B cell (primary cell): ENCODE measurements around the gene SFMBT2. TPM values are rescaled to one million over a fixed set of nuclear protein-coding genes. Genes with fewer than 3 reads are reported as not detected.

ENCODE experiments used
- ATAC-seq: fragments of 200-7000 bp; cut with Tn5 transposase; one replicate; pipeline ENCODE4 v1.10.0; 2021; ENCODE audit warnings: low read depth, mild to moderate bottlenecking, moderate number of reproducible peaks, moderate library complexity
- CTCF ChIA-PET: fragments of 350-600 bp; sonication (Branson Sonifier 250); formaldehyde crosslinking; loops from one replicate; lab custom pipeline; 2021; ENCODE audit warnings: antibody characterized with exemption, inconsistent platforms; lab: Charles Lee
- POLR2A ChIA-PET: fragments of 350-600 bp; sonication (Branson Sonifier 250); formaldehyde crosslinking; loops from one replicate; lab custom pipeline; 2021; ENCODE audit warnings: antibody characterized with exemption; lab: Charles Lee
- DNase-seq: peaks from one replicate; pipeline ENCODE4 v3.0.0; 2013
- H2AFZ ChIP-seq: 2 replicates; pipeline ENCODE4 v1.6.1; 2012; ENCODE audit warnings: mild to moderate bottlenecking, low read depth, low read length; ENCODE audit not compliant: insufficient read depth, poor library complexity, severe bottlenecking
- H3K27ac ChIP-seq, 2 donors: 1 replicate in 1 of 2; 2 replicates in 1 of 2; pipeline ENCODE4 v1.5.1; 2012 to 2013; ENCODE audit warnings: low read length in 2 of 2, mild to moderate bottlenecking in 2 of 2, moderate library complexity in 1 of 2
- H3K27me3 ChIP-seq, 4 experiments: fragments of 200-600 bp in 1 of 4; sonication (generic) in 1 of 4; replicated peaks in 1 of 4; 1 replicate in 2 of 4; 2 replicates in 2 of 4; pipeline versions ENCODE4 v1.6.1 to v1.7.0; 2013 to 2016; ENCODE audit warnings: low read length in 3 of 4, mild to moderate bottlenecking in 2 of 4, mixed read lengths in 1 of 4, moderate library complexity in 1 of 4; ENCODE audit not compliant: insufficient read depth in 4 of 4, control insufficient read depth in 3 of 4; ENCODE audit errors: control extremely low read depth in 1 of 4
- H3K36me3 ChIP-seq, 2 experiments: replicated peaks in 1 of 2; 1 replicate in 1 of 2; 2 replicates in 1 of 2; pipeline versions ENCODE4 v1.6.1 to v1.7.1; 2013; ENCODE audit warnings: low read length in 1 of 2; ENCODE audit not compliant: insufficient read depth in 2 of 2, control insufficient read depth in 1 of 2; ENCODE audit errors: control extremely low read depth in 1 of 2, extremely low read depth in 1 of 2
- H3K4me1 ChIP-seq, 2 donors: fragments of 200-600 bp in 1 of 2; sonication (generic) in 1 of 2; 1 replicate in 1 of 2; 2 replicates in 1 of 2; pipeline versions ENCODE4 v1.5.1 to v1.6.1; 2013 to 2017; ENCODE audit warnings: low read length in 2 of 2; ENCODE audit not compliant: control insufficient read depth in 2 of 2, insufficient read depth in 2 of 2
- H3K4me2 ChIP-seq: replicated peaks from 2 replicates; pipeline ENCODE3; 2012; ENCODE audit warnings: mild to moderate bottlenecking, low read depth, low read length; ENCODE audit not compliant: poor library complexity, severe bottlenecking
- H3K4me3 ChIP-seq, 5 experiments: fragments of 200-600 bp in 1 of 5; sonication (generic) in 1 of 5; 1 replicate in 3 of 5; 2 replicates in 2 of 5; pipeline versions ENCODE4 v1.5.1 to v1.7.0; 2011 to 2016; ENCODE audit warnings: low read length in 4 of 5, mild to moderate bottlenecking in 4 of 5, low read depth in 2 of 5, control low read depth in 1 of 5, moderate library complexity in 1 of 5; ENCODE audit not compliant: insufficient read depth in 1 of 5; ENCODE audit errors: control extremely low read depth in 1 of 5, extremely low read depth in 1 of 5
- H3K79me2 ChIP-seq: fragments of 200-600 bp; sonication (generic); one replicate; pipeline ENCODE4 v1.6.0; 2016; ENCODE audit warnings: low read length; ENCODE audit not compliant: control insufficient read depth, insufficient read depth
- H3K9ac ChIP-seq: fragments of 200-600 bp; sonication (generic); 2 replicates; pipeline ENCODE4 v1.6.1; 2017; ENCODE audit warnings: mild to moderate bottlenecking, low read length, moderate library complexity
- H3K9me3 ChIP-seq, 3 donors: one replicate each; pipeline versions ENCODE4 v1.6.1 to v1.7.1; 2013; ENCODE audit warnings: low read length in 2 of 3; ENCODE audit not compliant: control insufficient read depth in 2 of 3, insufficient read depth in 1 of 3; ENCODE audit errors: control extremely low read depth in 1 of 3
- H4K20me1 ChIP-seq: 2 replicates; pipeline ENCODE4 v1.6.0; 2012; ENCODE audit warnings: mild to moderate bottlenecking, low read length; ENCODE audit not compliant: insufficient read depth, control insufficient read depth, poor library complexity, severe bottlenecking
- H3K27ac Mint-ChIP-seq: one replicate; pipeline ENCODE4 v1.8.0; 2021; ENCODE audit warnings: mixed read lengths
- H3K27me3 Mint-ChIP-seq: one replicate; pipeline ENCODE4 v1.8.0; 2021; ENCODE audit warnings: mixed read lengths
- H3K4me1 Mint-ChIP-seq: one replicate; pipeline ENCODE4 v1.8.0; 2021; ENCODE audit warnings: mixed read lengths
- H3K4me3 Mint-ChIP-seq: one replicate; pipeline ENCODE4 v1.8.0; 2021; ENCODE audit warnings: mixed read lengths
- H3K9me3 Mint-ChIP-seq: one replicate; pipeline ENCODE4 v1.8.0; 2022; ENCODE audit warnings: mixed read lengths; ENCODE audit not compliant: insufficient read depth
- EZH2 ChIP-seq: IDR thresholded peaks from 2 replicates; pipeline ENCODE4 v1.6.1; 2012; ENCODE audit warnings: borderline replicate concordance, low read depth, mild to moderate bottlenecking, moderate library complexity, low read length; ENCODE audit not compliant: insufficient read depth, poor library complexity, severe bottlenecking
- WGBS: methylation state at CpG from one replicate; pipeline ENCODE4 v1.1.5; 2013; ENCODE audit warnings: missing lambda C conversion rate; ENCODE audit not compliant: insufficient coverage; 5-methylcytosine and 5-hydroxymethylcytosine counted together
- intact Hi-C: fragments of 100-400 bp; cut with micrococcal nuclease; formaldehyde crosslinking; loops from one replicate; pipeline ENCODE4 v1.10.0; 2022
- polyA plus RNA-seq: library from polyadenylated mRNA; depleted of rRNA; stranded (reverse); fragments of >200 nt; gene quantifications from 2 replicates; pipeline ENCODE4 v1.2.3, GENCODE V29; 2012
- total RNA-seq, 2 donors: library from RNA; stranded (reverse); fragments of 120-200 nt in 1 of 2; gene quantifications; 1 replicate in 1 of 2; 2 replicates in 1 of 2; pipeline versions ENCODE4 v1.2.3 to v1.2.4, GENCODE V29; 2013 to 2022
- TF ChIP-seq, protein P1 (sequence below): fragments of 200-600 bp; IDR thresholded peaks from one replicate; pipeline ENCODE4 v1.8.0; 2022; ENCODE audit warnings: antibody characterized with exemption, mild to moderate bottlenecking

Gene SFMBT2
- total and polyA plus RNA-seq, 2 donors (not counting 1 experiment from before 2014, with no cell fraction given): 2.3 to 24.0 TPM

DNA sequence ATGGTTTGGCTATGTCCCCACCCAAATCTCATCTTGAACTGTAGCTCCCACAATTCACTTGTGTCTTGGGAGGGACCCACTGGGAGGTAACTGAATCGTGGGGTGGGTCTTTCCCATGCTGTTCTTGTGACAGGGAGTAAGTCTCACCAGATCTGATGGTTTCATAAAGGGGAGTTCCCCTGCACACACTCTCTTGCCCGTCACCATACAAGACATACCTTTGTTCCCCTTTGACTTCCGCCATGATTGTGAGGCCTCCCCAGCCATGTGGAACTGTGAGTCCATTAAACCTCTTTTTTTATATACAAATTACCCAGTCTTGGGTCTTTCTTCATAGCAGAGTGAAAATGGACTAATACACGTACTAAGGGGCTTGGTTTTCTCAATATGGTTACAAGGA lies 106.7 kb downstream of the SFMBT2 start:
- peak overlapping the region; percentile 66 to 90 for H3K27ac ChIP-seq
- WGBS: 80% methylated on average over 1 of the region's 4 CpGs
- peaks cover 31 to 38% of the 10 kb centered on the region in 2 donors for H3K4me1 ChIP-seq
- intact Hi-C loops: no loop called here
- no peak for TF ChIP-seq EZH2
- TF ChIP-seq, protein P1, sequence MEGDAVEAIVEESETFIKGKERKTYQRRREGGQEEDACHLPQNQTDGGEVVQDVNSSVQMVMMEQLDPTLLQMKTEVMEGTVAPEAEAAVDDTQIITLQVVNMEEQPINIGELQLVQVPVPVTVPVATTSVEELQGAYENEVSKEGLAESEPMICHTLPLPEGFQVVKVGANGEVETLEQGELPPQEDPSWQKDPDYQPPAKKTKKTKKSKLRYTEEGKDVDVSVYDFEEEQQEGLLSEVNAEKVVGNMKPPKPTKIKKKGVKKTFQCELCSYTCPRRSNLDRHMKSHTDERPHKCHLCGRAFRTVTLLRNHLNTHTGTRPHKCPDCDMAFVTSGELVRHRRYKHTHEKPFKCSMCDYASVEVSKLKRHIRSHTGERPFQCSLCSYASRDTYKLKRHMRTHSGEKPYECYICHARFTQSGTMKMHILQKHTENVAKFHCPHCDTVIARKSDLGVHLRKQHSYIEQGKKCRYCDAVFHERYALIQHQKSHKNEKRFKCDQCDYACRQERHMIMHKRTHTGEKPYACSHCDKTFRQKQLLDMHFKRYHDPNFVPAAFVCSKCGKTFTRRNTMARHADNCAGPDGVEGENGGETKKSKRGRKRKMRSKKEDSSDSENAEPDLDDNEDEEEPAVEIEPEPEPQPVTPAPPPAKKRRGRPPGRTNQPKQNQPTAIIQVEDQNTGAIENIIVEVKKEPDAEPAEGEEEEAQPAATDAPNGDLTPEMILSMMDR: no peak
- peaks cover 61% of the 10 kb centered on the region for H3K4me1 Mint-ChIP-seq
- no peak overlapping the region for H3K4me3 ChIP-seq
- H4K20me1 ChIP-seq: no peaks in the 10 kb centered on the region
- POLR2A ChIA-PET: no interaction called here
- H3K4me3 Mint-ChIP-seq: no peak overlapping the region
- H3K9me3 Mint-ChIP-seq: peaks cover 4% of the 10 kb centered on the region
- no peaks in the 10 kb centered on the region for H3K27me3 Mint-ChIP-seq
- H3K4me2 ChIP-seq: no peak overlapping the region
- peaks cover 1 to 3% of the 10 kb centered on the region in 2 experiments for H3K36me3 ChIP-seq
- H3K9me3 ChIP-seq: peaks cover 0 to 12% (median 11%) of the 10 kb centered on the region in 3 donors
- H2AFZ ChIP-seq: no peak overlapping the region
- peak overlapping the region; percentile 84 for H3K27ac Mint-ChIP-seq
- ATAC-seq (no peak), DNase-seq (peak; percentile 47)
- CTCF ChIA-PET: interaction anchor here (1.5 kb wide), 1 partner anchor 17 kb away, joined by 5 read pairs; no protein-coding TSS in a partner anchor
- H3K79me2 ChIP-seq: peaks cover 58% of the 10 kb centered on the region
- no peaks in the 10 kb centered on the region for H3K27me3 ChIP-seq
- no peak overlapping the region for H3K9ac ChIP-seq

DNA sequence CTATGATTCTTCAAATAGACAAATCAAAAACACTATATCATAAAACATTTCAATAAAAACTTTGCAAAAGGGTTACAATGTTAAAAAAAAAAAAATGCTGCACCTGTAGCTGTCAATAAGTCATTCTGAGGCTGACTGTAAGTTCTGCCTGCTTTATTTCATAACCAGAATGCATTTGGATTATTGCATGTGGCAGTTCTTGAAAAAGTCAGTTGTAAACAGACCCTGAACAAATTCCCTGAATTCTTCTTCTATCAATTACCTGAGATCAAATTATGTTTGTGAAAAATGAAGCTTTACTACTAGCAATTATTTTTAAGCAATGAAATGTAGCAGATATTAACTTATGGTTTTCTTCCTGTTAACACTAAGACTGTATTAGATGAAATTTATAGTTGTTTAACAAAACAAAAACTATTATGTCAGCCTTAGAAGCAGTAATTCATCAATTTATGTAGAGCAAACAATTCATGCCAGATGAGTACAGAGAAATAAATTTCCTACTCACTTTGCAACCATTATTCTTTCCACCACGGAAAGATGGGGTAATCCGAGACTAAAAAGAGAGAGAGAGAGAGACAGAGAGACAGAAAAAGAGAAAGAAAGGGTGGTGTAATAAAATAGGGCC lies 107.8 kb downstream of the SFMBT2 start:
- peak overlapping the region; percentile 66 for H3K27ac Mint-ChIP-seq
- POLR2A ChIA-PET: no interaction called here

More for the DNA sequence above, 107.8 kb downstream of the SFMBT2 start:
- Histone ChIP-seq H3K4me2 (no peak overlapping the region), H3K9ac (no peak overlapping the region), H3K36me3 (no peaks in the 10 kb centered on the region), H3K79me2 (peaks cover 60% of the 10 kb centered on the region), H2AFZ (no peak overlapping the region), H3K4me3 (no peak overlapping the region), H4K20me1 (no peaks in the 10 kb centered on the region), H3K27me3 (no peaks in the 10 kb centered on the region), H3K9me3 (peaks cover 0 to 10% (median 9%) of the 10 kb centered on the region in 3 donors), H3K4me1 (peaks cover 31 to 38% of the 10 kb centered on the region in 2 donors), H3K27ac (no peak overlapping the region)
- no CpG with 5 or more reads among the region's 2 CpGs for WGBS
- CTCF ChIA-PET: interaction anchor here (1.5 kb wide), 1 partner anchor 18 kb away, joined by 5 read pairs; no protein-coding TSS in a partner anchor
- H3K9me3 Mint-ChIP-seq: peaks cover 2% of the 10 kb centered on the region
- no peaks in the 10 kb centered on the region for H3K27me3 Mint-ChIP-seq
- TF ChIP-seq EZH2: no peak
- TF ChIP-seq, protein P1: no peak
- DNase-seq (no peak), ATAC-seq (no peak)
- peak overlapping the region; percentile 32 for H3K4me3 Mint-ChIP-seq
- intact Hi-C loops: no loop called here
- H3K4me1 Mint-ChIP-seq: peaks cover 61% of the 10 kb centered on the region
